HG03439 (cell line): ENCODE results near the gene AWAT2.

Experiments used
- ATAC-seq: cut with Tn5 transposase; IDR thresholded peaks from one replicate; pipeline ENCODE4 v1.9.1; 2021; ENCODE audit warnings: mild to moderate bottlenecking, moderate library complexity; ENCODE audit not compliant: unreplicated experiment

Gene AWAT2

GRCh38 chrX:70042399-70043371, 7.1 kb downstream of the AWAT2 start:
- ATAC-seq: no peak

- no peak for ATAC-seq
Measured at GRCh38 chrX:70041993-70042392, 7.7 kb downstream of the AWAT2 start.

GRCh38 chrX:70039758-70040157, 10.0 kb downstream of the AWAT2 start:
- ATAC-seq: no peak

- ATAC-seq: no peak
Measured at GRCh38 chrX:70038951-70039350, 10.8 kb downstream of the AWAT2 start.

GRCh38 chrX:70038515-70038914, 11.2 kb downstream of the AWAT2 start:
- ATAC-seq: no peak

- no peak for ATAC-seq
Measured at GRCh38 chrX:70034646-70035045, 15.1 kb downstream of the AWAT2 start.

- peak; percentile 52 for ATAC-seq
Measured at GRCh38 chrX:70033348-70034051, 16.2 kb downstream of the AWAT2 start.

GRCh38 chrX:70032792-70033191, 16.9 kb downstream of the AWAT2 start:
- no peak for ATAC-seq

GRCh38 chrX:70030301-70030767, 19.4 kb downstream of the AWAT2 start:
- peak; percentile 81 for ATAC-seq

GRCh38 chrX:70029863-70030262, 19.9 kb downstream of the AWAT2 start:
- ATAC-seq: no peak

- no peak for ATAC-seq
Measured at GRCh38 chrX:70026851-70027200, 22.9 kb downstream of the AWAT2 start.

- no peak for ATAC-seq
Measured at GRCh38 chrX:70026112-70026850, 23.5 kb downstream of the AWAT2 start.

GRCh38 chrX:70025464-70025863, 24.3 kb downstream of the AWAT2 start:
- ATAC-seq: no peak

GRCh38 chrX:70022616-70023015, 27.1 kb downstream of the AWAT2 start:
- ATAC-seq: no peak

- ATAC-seq: no peak
Measured at GRCh38 chrX:70016513-70016912, 33.2 kb downstream of the AWAT2 start.

- ATAC-seq: no peak
Measured at GRCh38 chrX:70013466-70014381, 36.0 kb downstream of the AWAT2 start.

GRCh38 chrX:70012756-70013155, 37.0 kb downstream of the AWAT2 start:
- ATAC-seq: no peak

- no peak for ATAC-seq
Measured at GRCh38 chrX:70009970-70010369, 39.8 kb downstream of the AWAT2 start.

GRCh38 chrX:70009049-70009448, 40.7 kb downstream of the AWAT2 start:
- no peak for ATAC-seq

GRCh38 chrX:70007946-70008345, 41.8 kb downstream of the AWAT2 start:
- ATAC-seq: no peak
